Right hindlimb (tissue), 1 donor: Measurements from ENCODE around the gene MLXIP.
"Not testable (repeated sequence)": the region's sequence is repeated elsewhere in the genome, so short reads cannot be mapped to it uniquely, and the experiment has no call there.

Experiments
- DNase-seq: peaks from one replicate; pipeline ENCODE4 v3.0.0-alpha.2; 2018

Gene MLXIP

DNA sequence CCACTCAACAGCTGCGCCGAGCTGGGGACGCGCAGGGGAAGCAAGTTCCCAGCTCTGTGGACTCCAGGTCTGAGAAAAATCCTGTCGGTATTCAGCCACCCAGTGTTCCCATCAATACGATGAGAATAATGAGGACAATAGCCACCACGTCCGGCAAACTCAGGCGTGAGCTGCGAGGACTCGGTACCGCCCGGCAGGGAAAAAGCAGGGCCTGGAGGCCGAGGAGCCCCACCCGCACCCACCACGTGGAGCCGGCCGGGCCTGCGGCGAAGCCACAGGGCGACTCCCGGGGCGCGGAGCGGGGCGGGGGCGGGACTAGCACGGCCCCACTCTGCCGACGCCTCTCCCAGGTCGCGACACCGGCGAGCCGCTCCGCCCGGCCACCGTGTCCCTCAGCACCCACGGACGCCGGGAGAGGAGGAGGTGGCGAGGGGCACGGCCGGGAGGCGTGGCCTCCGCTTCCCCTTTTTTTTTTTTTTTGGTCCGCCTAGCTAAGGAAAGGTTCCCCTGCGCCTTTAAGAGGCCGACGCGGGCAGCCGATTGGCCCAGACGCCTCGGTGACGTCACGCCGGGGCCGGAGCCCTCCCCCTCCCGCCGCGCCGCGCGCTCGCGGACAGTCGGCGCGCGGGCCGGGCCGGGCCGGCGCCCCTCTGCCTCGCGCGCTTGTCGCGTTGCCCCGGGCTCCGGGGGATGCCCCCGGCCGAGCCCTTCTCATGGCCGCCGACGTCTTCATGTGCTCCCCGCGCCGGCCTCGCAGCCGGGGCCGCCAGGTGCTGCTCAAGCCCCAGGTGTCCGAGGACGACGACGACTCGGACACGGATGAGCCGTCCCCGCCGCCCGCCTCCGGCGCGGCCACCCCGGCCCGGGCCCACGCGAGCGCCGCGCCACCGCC lies at the start of gene MLXIP:
MLXIP (plus strand) TSS at position 616 of the 892 bp plus-strand sequence; CDS start at position 714, 98 bp downstream.
- DNase-seq, result peak; percentile 95

- DNase-seq, result no peak
Measured at GRCh38 chr12:122028905-122029560, 49.5 kb upstream of the MLXIP start.

GRCh38 chr12:122029620-122030423 lies 48.7 kb upstream of the MLXIP start:
- no peak for DNase-seq

DNA sequence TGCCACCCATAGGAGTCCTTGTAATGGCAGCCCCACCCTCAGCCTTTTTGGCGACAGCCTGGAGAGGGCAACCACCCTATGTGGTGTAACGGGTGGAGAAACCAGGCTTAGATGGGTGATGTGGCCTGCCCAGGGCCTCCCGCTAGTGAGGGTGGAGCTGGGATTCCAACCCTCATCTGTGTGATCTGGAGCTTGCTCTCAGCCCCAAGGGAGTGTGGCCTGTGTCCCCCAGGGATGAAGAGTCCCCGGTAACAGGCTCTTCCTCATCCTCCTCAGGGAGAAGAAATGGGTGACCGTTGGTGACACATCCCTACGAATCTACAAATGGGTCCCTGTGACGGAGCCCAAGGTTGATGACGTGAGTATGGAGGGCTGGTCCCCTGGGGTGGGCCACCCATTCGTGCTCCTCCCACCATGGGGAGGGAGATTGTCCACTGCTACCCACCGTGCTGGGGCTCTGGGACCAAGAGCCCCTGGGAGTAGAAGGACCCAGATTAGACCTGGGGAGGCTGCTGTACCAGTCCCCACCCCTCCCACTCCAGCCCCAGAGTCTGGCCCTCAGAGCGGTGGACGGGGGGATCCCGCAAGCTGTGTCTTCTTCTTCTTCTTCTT lies 48.0 kb upstream of the MLXIP start:
- DNase-seq, result no peak

DNA sequence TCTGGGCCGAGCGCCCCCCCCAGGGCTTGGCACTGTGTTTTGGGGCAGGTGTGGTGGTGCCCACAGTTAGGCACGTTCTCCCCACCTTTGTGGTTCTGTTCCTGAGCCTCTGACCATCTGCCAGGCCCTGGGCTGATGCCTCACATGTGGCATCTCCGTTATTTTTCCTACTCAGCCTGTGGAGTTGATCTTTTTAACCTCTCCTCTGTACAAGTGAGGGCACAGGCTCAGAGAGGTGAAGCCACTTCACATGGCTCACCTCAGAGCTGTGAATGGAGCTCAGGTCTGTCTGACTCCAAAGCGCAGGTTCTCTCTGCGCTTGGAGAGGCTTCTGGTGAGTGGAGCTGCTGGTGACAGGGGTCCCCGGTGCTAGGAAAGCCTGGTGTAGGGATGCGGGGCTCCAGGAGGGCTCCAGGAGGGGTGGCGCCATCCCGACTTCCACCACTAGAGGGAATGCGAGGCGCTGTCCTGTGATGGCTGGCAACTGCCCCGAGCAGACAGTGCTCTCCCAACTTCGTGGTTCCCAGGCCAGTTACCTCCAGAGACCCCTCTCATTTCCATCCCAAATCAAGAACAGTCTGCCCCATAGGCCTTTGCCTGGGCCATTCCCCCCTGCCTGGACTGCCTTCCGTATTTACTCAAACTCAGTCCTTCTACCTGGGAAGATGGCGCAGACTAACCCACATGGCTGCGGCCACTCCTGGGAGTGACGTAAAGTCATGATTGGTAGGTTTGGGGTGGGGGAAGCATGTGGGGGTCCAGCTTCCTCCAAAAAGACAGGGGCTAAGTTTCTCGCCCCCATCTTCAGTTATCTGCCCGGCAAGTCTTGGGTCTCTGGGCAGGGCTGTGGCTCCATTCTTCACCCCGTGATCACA lies 47.0 kb upstream of the MLXIP start:
- DNase-seq, result no peak

- DNase-seq, result no peak
Measured at GRCh38 chr12:122032580-122032979, 46.0 kb upstream of the MLXIP start.

DNA sequence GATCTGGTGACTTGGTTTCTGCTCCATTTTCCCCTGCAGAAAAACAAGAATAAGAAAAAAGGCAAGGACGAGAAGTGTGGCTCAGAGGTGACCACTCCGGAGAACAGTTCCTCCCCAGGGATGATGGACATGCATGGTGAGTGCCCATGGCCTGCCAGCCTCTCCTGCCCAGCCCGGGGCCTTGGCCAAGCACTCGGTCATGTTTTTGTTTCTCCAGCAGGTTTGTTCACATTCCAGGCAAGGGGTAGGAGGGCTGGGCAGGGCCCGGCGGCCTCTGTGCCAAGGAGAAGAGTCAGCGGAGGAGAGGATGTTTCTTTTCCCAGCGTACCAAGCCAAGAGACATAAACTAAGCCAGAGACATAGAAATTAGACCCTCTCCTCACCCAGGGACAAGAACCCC lies 43.3 kb upstream of the MLXIP start:
- no peak for DNase-seq

DNA sequence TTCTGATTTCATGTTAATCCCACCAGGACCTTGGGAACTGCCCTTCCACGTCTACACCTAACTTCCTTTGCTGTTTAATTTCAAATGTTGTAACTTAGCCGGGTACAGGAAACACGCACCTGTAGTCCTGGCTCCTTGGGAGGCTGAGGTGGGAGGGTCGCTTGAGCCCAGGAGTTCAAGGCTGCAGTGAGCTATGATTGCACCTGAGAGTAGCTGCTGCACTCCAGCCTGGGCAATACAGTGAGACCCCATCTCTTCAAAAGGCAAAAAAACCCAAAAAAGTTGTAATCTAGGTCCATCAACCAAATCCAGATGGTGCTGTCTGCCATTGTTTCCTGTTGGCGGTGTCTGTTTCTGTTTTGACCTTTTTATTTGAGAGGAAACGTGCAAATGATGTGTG lies 42.4 kb upstream of the MLXIP start:
- no peak for DNase-seq

DNA sequence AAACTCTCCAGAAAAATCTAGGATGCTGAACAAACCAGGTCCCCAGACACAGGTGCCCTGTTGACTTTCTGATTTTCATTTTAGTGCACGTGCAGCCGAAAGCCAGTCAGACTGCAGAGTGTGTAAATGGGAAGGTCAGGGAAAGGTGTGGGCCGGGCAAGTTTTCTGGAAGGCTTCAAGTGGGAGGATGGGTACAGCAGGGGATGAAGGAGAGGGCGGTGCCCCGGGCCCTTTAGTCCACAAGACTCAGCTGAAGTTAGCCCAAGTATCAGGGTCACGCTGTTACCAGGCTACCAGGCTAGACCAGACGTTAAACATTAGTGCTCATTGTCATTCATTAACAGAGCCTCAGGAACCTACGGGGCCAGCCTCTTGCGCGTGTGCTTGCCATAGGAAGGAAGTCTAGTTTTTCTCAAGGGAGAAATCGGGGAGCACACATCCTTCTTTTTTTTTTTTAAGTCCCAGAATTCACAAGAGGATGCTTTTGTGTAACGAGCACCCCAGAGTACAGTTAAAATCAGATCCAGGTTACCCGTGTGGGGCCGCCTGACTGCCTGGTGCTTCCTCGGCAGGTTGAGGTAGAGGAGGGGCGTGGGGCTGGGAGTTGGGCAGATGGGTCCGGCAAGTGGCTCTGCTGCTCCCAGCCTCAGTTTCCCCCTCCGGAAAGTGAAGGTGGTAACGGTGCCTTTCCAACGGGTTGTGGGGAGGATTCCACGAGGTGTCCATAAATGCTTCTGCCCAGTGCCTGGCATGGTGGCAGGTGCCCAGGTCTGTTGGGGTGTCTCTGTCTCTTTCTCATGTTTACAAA lies 37.8 kb upstream of the MLXIP start:
- DNase-seq, result no peak

DNA sequence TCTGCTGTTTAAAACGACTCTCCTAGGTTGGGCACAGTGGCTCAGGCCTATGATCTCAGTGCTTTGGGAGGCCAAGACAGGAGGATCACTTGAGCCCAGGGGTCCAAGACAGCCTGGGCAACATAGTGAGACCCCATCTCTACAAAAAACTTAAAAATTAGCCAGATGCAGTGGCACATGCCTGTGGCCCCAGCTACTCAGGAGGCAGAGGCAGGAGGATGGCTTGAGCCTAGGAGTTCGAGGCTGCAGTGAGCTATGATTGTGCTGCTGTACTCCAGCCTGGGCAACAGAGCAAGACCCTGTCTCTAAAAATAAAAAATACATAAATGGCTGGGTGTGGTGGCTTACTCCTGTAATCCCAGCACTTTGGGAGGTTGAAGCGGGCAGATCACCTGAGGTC lies 37.1 kb upstream of the MLXIP start:
- DNase-seq, result not testable (repeated sequence)

GRCh38 chr12:122042910-122043309 lies 35.6 kb upstream of the MLXIP start:
- DNase-seq, result no peak

GRCh38 chr12:122043476-122043875 lies 35.1 kb upstream of the MLXIP start:
- no peak for DNase-seq

DNA sequence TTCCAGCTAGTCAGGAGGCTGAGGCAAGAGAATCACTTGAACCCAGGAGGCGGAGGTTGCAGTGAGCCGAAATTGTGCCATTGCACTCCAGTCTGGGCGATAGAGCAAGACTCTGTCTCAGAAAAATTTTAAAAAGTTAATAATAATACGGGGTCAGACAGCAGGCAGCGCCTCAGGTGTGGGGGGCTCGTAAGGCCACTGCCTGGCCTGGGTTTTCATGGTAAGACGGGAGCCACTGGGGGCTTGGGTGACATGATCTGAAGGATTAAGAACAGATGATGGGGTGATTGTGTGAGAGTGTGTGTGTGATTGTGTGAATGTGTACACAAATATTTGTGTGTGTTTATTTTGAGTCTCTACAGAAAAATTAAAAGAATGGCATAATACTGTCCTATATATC lies 33.3 kb upstream of the MLXIP start:
- no peak for DNase-seq

DNA sequence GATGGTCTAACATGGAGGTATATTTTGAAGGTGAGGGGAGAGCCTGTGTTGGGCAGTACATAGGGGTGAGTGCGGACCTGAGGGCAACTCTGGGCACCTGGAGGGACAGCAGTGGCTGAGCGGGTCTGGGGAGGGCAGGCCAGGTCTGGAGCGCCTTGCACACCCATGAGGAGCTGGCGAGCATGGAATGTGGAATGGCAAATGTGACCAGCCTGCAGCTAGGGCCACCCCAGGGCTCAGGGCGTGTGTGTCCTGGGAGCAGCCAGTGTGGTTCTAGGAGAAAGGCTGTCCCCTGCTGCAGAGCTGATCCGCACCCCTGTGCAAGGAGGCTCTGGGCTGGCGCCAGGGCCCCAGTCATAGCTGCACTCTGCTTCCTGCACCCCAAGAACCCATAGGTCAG lies 32.4 kb upstream of the MLXIP start:
- no peak for DNase-seq

DNA sequence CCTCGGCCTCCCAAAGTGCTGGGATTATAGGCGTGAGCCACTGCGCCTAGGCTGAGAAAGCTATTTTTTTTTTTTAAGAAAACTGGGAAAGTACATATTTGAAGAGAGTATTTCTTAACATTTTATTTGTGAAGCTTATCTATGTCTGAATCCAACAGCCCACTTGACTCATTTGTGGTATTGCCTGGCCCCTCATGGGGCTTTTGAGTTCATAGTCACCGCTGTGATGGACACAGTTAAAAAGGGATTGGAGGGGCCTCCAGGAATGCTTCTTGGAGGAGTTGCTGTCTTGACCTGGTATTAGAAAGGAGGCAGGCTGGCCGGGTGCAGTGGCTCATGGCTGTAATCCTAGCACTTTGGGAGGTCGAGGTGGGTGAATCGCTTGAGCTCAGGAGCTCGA lies 30.4 kb upstream of the MLXIP start:
- no peak for DNase-seq

DNA sequence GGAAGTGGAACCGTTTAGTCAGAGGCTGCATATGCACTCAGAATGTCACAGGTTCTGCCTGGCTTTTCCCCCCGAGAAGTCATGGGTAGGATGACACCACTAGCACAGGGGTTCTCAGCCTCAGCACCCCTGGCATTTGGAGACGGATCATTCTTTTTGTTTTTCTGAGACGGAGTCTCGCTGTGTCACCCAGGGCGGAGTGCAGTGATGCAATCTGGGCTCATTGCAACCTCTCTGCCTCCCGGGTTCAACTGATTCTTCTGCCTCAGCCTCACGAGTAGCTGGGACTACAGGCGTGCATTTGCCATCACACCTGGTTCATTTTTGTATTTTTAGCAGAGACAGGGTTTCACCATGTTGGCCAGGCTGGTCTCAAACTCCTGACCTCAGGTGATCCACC lies 28.7 kb upstream of the MLXIP start:
- DNase-seq, result no peak

DNA sequence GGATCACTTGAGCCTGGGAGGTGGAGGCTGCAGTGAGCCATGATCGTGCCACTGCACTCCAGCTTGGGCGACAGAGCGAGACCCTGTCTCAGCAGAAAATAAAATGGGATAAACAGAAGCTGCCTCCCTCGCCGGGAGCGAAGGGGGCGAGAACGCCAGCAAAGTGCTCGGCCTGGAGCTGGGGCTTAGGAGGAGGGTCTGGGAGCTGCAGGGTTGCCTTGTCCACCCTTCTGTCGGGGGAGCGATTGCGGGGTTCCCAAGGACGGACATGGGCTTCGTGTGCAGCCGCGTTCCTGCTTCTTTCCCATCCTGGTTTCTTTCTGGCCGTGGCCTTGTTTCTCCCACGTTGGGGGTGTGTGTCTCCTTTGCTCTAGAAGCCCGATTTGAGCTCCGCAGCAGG lies 27.9 kb upstream of the MLXIP start:
- DNase-seq, result no peak

DNA sequence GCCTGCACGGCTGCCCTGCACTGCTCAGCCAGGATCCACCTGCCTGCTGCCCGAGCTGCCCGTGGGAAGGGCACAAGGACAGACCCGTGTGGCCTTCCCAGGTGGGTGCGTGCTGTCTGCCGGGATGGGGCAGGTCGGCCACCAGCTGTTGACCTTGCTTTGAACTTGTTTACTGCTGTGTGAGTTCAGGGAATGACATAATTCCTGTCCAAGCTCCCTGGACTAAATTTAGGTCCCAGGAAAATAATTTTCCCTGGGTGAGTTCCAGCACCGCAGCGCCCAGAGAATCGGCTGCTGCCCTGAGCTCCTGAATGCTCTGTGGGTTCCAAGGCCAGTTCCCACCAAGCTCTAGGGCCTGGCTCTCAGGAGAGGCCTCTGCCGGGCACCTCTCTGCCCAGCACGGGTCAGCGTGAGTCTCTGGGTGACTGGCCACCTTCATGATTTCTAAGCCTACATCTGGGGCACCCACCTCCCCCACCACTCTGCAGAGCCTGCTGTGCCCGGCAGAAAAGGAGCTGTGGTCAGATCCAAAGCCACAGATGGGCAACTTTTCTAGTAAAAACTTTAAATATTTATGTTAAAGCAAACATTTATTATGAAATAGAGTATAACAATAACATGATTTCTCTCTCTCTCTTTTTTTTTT lies 27.2 kb upstream of the MLXIP start:
- DNase-seq, result no peak

GRCh38 chr12:122052285-122052684 lies 26.3 kb upstream of the MLXIP start:
- no peak for DNase-seq

DNA sequence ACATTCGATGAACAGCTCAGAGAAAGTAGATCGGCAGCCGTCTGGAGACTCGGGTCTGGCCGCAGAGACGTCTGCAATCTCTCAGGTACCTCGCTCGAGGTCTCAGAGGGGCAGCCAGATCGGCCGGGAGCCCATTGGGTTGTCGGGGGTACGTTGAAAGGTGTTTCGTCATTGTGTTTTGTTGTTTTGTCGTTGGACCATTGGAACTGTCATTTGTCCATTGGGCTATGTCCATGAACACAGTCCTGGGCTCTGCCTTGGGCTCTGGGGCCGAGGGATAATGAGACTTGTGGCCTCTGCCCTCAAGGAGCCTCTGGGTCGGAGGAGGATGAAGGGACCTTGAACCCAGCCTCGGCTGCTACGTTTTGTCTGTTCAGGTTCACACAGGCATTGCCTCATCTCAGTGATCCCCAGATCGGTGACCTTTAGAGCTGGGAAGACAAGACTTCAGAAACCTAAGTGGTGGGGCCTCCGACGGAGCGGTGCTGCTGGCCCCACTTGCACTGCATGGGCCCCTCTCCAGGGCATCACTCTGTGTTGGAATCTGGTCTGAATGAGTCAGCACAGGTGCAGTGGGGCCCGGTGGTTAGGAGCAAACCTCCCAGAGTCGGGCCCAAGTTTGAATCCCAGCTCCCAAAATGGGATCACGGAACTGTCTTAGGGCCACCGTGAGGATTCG lies 23.6 kb upstream of the MLXIP start:
- DNase-seq, result no peak
